Lung microvascular endothelial cell (primary cell): ENCODE data around the gene CCDC34. TPM values are rescaled to one million over a fixed set of nuclear protein-coding genes. Genes with fewer than 3 reads are reported as not detected.

Experiments
- DNase-seq, 2 donors: peaks; one replicate each; pipeline versions ENCODE4 v3.0.0 to v3.0.0-alpha.2; 2010; ENCODE audit warnings: low read depth in 2 of 2
- total RNA-seq: library from RNA; depleted of rRNA; stranded (reverse); fragments of >200 nt; gene quantifications from 2 replicates; pipeline ENCODE4 v1.2.1, GENCODE V29; 2014

Gene CCDC34
- 1.4 and 2.0 TPM in 2 replicates for total RNA-seq

DNA sequence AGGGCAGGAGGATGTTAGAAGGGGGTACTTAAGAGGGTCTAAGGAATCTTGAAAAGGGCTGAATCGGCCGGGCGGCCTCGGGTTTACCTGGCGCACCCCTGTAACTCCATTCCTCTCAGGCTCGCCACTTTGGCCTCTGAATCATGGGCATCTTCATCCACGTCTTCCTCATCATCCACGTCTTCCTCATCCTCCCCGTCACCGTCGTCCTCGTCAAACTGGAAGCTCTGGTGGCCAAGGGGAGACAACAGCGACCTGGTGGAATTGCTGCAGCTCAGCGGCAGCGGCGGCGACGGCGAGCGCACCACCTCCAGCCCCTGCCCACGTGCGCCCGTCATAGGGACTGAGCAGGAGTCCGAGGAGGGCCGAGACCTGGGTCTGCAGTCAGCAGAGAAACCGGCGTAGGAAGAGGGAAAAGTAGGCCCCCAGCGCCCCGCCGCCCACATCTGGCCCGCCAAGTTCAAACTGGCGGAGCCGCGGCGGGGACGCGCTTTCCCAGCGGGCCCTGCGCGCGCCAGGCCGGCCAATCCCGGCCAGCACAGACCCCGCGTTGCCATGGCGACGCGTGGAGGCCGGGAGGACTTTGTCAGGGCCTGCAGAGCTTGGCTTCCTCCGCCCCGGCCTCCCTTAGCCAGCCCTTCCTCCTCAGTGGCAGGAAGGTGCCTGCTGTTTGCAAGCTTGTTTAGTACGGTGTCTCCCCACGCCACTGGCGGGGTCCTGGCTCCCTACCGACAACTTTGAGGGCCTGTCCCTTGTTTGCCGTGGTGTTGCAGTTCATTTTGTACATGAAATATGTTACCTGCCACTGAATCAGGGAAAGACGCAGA, at the start of gene CCDC34:
Gene CCDC34 (minus strand): TSS at position 467 of the 827 bp plus-strand sequence. CDS start 21 bp downstream, at position 446.
- peak; percentile 92 to 93 for DNase-seq

GRCh38 chr11:27412192-27412691, 49.2 kb upstream of the CCDC34 start:
- DNase-seq: no peak

DNA sequence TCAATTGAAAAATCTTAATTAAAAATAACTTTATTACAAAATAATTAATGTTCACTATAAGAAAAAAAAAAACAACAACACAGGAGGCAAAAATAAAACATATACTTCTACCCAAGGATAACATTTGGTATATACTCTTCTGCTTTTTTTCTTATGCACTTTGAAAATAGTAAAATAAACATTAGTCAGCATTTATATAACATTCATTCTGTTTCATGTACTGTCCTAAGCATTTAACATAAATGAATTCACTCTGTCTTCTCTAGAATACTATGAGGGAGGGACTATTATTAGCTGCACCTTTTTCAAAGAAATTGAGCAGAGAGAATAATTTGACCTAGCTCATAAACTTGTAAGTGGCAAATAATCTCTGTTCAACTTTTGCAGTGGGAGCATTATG, 48.3 kb upstream of the CCDC34 start:
- no peak for DNase-seq

GRCh38 chr11:27410272-27410671, 47.3 kb upstream of the CCDC34 start:
- no peak for DNase-seq

DNA sequence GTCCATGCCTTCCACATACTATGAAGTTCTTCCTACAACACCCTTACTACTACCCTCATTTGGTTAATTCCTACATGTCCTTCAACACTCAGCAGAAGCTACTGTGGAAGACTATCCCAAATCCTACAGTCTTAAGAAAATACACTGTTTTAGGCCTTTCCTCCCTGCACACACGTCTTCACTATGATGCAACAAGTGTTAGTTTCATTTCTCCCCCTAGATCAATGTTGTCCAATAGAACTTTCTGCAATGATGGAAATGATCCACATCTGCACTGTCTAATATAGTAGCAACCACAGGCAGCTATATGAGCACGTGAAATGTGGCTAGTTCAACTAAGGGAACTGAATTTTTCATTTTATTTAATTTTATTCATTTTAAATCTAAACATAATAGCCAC, 46.7 kb upstream of the CCDC34 start:
- no peak for DNase-seq

DNA sequence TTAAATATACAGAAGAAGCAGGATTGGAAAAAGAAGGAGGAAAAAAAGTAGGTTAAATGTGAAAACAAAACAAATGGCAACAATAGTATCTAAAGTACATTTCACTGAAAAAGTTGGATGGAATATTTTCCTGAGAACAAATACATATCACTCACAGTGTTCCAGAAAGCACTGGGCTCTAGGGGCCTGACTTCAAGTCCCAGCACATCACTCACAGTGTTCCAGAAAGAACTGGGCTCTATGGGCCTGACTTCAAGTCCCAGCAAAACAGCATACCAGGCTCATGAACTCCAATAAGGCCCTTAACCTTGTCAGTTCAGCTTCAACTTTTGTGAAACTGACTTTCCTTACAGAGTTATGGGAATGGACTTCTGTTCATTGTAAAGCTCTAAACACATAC, 46.0 kb upstream of the CCDC34 start:
- DNase-seq: no peak

DNA sequence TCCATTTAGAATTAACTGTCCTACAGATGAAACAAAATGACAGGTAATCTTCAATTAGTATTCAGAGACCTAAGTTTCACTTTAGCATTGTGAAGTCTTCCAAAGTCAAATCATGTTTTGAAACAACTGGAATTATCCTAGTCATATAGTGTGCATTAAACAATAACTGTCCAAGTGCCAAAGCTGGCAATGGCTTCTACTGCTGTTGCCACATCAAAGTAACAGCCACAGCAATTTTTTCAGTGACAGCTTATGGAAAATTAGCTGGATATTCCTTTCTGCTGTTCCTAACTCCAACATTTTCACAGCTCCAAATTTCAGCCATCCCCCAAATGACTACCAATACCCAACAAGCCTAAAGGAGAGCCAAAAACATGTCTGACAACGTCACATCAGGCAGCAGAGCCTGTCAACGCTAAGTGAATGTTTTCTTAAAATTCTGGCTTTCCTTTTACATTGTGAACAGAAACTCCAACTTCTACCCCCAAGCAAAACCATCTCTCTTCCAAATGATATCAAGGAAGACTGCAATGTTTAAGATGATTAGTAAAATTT, 45.3 kb upstream of the CCDC34 start:
- peak in 1 of 2 donors; percentile 9 for DNase-seq

DNA sequence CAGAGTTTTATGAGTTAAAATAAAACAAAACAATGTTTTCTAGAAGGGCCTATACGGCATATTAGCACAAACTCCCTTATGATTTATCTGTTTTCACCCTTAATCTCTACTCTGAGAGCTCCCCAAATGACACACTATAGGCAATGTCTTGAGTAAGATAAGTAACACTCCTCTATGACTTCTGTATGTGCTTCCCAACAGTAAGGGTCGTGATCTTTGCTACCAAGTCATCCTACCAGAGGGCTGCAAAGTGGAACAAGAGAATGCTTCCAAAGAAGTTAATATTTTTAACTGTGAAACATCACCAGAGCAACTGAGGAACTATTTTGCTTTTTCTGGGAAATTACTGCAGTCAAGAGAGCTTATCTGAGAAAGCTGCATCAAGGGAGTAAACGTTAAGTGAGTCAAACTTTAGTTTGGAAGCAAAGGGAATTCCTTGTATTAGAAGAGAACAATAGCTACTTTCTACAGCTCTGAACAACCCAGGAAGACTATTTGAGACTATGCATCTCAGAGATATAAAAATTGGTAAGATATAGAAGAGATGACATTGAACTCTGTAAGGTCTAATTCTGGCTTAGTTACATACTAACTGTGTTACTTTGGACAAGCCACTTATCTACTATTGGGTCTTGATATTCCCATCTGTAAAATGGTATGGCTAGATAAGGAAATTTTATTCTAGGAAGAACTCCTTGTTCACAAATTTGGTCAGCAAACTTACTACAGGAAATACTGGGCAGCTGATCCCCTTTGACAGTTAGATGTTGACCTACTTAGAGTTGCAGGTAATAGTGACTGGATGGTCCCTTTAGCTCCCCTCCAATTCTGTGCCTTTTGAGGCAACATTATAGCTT, 43.7 kb upstream of the CCDC34 start:
- DNase-seq: no peak

- no peak for DNase-seq
Measured at GRCh38 chr11:27405134-27405533, 42.1 kb upstream of the CCDC34 start.

DNA sequence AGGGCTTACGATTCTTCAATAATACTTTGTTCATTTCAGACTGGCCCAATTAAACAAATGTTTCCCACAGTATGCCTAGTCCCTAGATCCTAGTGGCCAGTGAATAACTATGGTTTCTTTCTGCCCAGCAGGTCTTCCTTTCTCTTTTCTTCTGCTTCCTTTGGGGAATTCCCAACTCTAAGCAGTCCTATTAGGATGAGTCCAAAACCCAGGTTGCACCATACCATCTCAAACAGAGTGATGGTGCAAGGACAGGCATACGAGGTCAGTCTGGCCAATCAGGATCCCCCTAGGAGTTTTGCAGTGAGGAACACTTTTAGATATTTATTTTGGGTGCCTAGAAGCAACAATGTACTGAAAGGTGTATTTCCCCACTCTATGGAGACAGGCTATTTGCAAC, 41.4 kb upstream of the CCDC34 start:
- no peak for DNase-seq

DNA sequence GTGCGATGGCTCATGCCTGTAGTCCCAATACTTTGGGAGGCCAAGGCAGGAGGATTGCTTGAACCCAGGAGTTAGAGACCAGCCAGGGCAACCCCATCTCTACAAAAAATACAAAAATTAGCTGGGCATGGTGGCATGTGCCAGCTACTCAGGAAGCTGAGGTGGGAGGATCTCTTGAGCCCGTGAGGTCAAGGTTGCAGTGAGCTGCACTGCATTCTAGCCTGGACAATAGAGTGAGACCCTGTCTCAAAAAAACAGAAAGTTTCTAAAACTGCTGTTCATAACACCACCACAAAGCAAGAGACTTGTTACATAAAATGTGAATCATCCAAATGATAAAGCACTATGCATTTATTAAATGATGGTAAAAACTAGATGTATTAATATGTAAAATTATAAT, 40.2 kb upstream of the CCDC34 start:
- DNase-seq: no peak

- DNase-seq: no peak
Measured at GRCh38 chr11:27402450-27402849, 39.4 kb upstream of the CCDC34 start.

- DNase-seq: no peak
Measured at GRCh38 chr11:27401833-27402316, 38.9 kb upstream of the CCDC34 start.

DNA sequence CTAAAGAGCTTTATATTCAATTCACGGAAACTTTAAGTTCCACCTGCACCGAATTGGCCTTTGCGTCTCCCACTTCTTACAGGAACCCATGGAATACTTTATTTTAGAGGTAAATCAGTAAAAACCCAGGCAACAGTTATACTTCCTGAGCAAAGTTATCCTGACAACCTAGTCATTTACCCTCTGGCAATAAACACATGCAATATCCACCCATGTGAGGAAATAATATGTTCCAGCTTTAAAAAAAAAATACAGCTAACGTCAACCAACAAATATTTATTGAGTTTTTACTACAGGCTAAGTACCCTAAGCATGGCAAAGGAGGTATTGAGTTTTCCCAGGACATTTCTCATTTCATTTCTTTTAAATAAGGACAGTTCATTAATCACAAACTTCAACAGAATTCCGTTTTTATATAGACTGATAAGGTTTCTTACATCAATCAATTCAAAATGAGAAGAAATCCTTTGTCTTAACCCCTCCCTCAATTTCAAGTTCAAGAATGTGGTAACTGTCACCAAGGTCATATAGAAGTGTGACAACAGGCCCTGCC, 38.3 kb upstream of the CCDC34 start:
- no peak for DNase-seq

DNA sequence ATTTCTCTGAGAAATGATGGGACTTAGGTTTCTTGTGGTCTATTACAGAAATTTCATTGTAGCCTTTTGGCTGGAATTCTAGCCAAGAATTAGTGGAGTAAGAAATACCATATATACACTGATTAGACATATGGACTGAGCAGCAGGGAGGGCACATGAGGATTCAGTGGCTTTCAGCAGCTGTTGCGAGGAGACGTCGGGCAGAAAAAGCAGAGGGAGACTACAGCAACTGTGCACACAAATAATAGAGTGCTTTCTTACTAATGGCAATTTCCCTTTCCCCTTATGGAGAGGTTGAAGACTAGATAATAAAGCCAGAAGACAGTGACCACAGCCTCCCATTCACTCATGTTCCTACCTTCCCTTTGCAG, 35.4 kb upstream of the CCDC34 start:
- DNase-seq: no peak

DNA sequence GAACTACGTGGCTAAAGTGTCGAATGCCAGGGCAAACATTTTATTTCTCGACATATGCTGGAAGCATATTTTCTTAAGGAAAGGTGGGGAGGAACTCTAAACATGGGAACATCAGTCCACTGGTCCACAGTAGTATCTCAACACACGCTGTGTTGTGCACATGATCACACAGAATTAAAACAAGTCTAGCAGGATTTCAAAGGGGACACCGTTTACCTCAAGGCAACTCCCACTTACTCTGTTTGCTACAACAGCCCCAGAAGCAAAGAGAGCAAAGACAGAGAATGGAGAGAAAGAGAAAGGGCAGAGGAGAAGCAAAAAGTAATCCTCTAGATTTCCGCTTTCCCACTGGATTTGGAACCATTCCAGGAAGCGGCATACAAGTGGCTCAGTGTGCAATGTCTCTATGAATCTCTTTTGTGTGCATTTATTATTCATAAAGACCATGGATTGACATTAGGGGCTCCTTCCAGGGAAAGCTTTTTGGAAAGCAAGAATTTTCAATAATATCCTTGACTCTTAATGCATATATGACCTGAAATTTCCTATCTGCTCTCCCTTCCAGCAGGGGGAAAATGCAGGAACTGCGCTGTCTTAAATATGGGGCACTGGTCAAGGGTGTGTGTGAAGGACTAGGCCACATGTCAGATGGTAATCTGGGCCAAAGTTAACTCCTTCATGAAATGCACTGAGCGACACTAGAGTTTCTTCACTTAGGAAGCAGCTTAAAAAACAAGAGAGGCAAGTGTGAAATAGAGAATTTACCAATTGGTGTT, 34.8 kb upstream of the CCDC34 start:
- DNase-seq: no peak

DNA sequence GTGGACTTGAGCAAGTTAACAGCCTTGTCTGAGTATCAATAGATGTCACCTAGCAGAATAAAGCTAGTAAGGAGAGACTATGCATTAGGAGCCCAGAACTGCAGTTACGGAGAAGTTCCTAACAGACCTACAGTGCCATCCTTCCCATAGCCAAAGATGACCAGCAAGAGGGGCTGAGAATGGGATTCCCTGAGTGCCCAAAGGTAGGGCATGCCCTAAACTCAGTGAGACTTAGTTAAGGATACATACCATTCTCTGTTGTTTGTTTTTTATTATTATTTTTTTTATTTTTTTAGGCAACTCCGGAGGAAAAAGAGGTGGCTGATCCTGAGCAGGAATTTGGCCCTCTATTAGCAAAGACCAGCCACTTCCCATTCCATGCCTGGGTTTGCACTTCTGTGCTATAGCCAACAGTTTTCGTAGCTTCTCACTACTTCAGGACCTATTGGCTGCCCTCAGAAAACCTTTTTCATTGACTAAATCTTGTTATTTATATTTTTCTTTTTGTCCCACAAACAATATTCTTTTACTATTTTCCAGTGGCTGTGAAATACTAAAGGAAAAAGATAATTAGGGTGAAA, 33.3 kb upstream of the CCDC34 start:
- no peak for DNase-seq

- DNase-seq: no peak
Measured at GRCh38 chr11:27395556-27396258, 32.7 kb upstream of the CCDC34 start.

DNA sequence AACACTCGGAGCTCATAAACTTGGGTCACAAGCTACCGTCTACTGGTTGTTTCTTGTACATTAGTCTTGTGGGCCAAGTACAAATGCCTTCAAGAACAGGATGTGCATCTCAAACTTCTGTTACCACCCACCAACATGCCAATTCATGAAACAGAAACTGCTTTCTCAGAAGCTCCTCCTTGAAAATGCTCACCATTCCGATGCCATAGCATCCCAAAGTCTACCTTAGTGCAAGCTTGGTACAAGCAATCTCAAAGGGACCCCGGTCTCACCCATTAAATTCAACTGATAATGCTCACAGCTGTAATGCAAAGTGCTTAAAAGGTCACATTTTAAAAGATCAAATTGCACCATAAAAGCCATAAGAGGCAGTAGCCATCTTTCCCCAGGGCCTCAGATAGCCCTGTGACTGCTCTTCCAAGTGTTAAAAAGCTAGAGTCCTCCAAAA, 31.8 kb upstream of the CCDC34 start:
- DNase-seq: no peak
